HG02852 (cell line): ENCODE data around the gene ADAM22.
A peak's percentile ranks its signal among the peaks of the same experiment; 100 is the strongest.

Experiments used
- ATAC-seq: cut with Tn5 transposase; IDR thresholded peaks from one replicate; pipeline ENCODE4 v1.9.1; 2021; ENCODE audit warnings: mild to moderate bottlenecking, moderate library complexity; ENCODE audit not compliant: unreplicated experiment

ADAM22 gene

DNA sequence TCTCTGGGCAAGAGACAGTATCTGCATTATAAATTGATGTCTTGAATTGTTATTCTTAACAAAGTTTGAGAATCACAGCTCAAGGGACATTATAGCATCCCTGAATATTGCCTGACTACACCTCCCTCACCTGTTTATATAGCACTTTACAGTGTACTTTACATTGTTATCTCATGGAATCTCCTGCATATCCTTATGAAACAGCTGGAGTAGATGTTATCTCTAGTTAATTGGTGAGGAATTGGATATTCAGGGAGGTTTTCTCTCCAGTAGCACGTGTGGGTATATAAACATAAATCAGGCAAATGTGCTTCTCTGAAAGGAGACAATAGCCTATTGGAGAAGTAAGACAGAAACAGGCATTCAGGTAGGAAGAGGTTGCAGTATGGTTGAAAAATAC lies 168.6 kb downstream of the ADAM22 start:
- ATAC-seq = no peak

DNA sequence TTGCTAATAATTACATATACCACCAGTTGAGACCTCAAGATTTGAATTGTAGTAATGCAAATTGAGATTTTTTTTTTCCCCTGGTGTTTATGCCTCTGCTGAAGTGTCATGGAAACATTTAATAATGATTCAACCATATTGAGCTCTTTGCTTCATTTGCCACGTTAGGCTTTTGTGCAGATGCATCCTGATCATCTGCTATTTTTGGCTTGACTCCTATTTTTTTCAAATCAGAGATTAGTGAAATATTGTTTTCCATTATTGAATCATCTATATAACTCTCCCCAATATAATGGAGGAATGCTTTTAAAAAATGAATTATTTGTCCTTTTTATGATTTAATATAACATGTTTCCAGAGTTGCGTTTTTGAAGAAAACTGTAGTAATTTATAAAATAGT lies 170.7 kb downstream of the ADAM22 start:
- no peak for ATAC-seq

DNA sequence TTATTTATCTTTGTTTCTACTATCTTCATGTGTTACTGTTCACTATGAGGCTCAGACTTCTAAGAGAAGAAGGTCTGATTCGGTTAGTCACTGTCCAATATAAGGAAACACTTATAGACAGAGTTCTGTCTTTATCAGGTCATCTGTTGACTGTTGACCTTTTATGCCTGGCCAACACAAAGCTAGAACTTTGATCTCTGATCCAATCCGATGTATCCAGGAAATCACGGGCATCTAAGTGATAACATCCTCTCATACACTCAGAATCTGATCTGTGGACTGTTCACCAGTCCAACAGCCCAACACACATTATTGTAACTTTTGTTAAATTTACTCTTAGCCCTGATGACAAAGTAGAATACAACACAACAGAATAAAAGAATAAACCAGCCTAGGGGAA lies 171.2 kb downstream of the ADAM22 start:
- ATAC-seq = no peak

DNA sequence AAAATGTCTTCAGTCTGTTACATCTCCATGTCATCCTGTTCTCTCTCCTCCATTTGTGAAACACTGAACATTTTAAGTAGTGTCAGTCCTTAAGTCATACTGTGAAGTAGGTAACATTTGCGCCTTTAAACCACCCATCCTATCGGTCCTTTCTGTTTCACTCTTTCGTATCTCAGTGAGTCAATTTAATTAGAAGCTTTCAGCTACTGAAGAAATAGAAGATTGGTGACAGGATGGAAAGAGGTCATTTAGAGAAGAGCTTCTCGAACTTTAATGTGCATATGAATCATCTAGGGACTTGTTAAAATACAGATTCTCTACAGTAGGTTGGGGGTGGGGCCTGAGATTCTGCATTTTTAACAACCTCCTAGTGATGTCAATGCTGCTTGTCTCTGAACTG lies 172.4 kb downstream of the ADAM22 start:
- no peak for ATAC-seq

DNA sequence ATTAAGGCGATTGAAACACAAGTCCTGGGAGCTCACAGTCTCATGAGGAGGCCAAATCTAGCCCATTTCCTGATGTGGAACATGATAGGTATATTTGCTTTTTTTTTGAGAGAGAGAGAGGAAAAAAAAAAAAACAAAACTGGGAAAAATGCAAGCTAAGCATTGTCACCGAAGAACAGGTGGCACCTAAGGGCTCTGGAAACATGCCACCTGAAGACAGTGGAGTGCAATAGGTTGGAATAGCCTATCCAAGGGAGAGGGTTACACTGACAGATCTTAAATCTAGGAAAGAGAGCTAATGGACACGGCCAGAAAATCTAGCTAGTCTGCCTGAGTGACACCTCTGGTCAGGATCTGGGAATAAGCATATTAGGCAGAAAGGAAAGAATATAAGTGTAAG lies 175.6 kb downstream of the ADAM22 start:
- ATAC-seq = no peak

- peak; percentile 57 for ATAC-seq
Observed at GRCh38 chr7:88111140-88111743, 177.2 kb downstream of the ADAM22 start.

DNA sequence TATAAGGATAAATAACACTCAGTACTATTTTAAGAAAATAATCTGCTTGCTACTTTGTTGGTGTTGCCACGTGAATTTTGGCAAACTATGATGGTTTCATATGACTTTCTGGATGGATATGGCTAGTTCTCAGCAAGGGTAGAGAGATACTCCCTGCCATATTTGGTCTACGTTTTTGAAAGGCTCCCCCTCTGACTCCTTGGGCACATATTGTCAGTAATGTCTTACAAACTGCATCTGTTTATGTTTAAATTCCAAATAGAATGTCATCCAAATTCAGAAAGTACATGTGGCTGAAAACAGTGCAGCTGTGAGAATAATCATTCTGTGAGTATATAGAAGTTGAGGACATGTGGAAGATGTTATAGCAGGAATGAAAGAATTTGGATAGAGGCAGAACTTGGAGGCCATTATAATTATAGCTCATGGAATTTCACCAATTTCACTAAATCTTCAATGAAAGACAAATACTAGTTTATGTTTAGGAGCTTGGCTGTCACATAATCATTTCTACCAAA lies 178.0 kb downstream of the ADAM22 start:
- ATAC-seq = no peak

GRCh38 chr7:88115258-88115796 lies 181.3 kb downstream of the ADAM22 start:
- no peak for ATAC-seq

GRCh38 chr7:88115816-88116215 lies 181.8 kb downstream of the ADAM22 start:
- no peak for ATAC-seq

DNA sequence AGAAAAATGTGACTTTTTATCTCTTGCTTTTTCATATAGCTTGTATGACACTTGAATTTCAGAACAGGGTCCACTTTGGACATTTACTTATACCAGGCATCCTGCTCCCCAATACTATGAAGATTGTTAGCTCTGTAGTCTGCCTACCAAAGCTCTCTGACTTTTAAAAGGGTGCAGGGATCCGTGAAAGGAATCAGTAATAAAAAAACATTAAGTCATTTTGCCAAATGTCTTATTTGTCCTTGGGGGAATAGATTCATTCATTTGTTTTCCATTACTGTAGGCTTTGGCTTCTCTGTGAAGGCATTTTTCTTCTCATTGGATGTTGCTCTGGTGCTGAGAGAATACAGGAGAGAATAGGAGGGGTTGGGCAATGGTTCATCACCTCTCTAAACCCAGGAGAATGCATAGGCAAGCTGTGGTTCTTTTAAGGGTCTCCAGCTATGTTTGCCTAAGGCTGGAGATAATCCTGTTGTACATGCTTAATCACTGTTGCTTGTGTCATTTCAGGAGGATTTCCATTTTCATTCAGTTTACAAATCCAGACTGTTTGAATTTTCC lies 182.3 kb downstream of the ADAM22 start:
- ATAC-seq = no peak

- no peak for ATAC-seq
Observed at GRCh38 chr7:88117325-88117724, 183.3 kb downstream of the ADAM22 start.

DNA sequence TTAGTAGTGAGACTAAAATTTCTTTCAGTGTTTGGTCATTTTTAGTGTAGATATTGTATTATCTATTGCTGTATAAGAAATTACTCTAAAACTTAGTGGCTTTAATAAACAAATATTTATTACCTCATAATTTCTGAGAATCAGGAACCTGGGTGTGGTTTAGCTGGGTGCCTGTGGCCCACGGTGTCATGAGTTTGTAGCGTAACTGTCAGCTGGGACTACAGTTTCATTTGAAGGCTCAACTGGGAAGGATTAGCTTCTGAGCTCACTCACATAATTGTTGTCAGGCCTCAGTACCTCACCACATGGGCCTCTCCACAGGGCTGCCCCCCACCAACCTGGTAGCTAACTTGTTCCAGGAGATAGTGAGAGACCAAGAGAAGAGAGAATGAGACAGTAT lies 187.3 kb downstream of the ADAM22 start:
- ATAC-seq = no peak

GRCh38 chr7:88127637-88128290 lies 193.7 kb downstream of the ADAM22 start:
- ATAC-seq = no peak

DNA sequence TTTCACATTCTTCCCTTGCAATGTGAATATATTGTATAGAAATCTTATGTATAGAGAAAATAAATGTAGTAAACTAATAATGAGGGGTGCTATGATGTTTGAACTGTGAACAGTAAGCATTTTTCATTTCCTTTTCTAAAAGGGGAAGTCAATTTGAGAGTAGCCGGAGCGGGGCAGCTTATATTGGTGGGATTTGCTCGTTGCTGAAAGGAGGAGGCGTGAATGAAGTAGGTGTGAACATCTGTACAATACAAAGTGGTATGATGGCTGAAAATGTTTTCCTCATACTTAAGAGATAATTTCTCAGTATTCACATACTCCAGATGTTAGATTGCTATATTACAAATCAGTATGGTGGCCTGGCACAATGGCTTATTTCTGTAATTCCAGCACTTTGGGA lies 198.7 kb downstream of the ADAM22 start:
- ATAC-seq = peak; percentile 89

GRCh38 chr7:88140947-88141346 lies 206.9 kb downstream of the ADAM22 start:
- ATAC-seq = no peak

DNA sequence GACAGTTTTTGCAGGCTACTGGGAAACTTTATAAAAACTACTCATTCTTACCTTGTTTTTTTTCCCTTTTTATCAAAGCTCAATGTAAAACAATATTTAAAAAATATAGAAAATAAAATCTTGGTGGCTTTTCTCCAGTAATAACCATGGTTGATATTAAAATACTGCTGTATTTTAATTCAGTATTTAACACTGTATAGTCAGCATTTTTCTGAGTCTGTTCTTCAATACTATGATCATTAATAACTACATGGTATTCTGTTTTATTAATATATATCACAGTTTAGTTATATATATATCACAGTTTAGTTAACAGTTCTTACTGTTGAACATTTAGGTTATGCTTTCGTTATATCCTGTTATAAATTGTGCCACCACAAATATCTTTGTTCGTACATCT lies 207.4 kb downstream of the ADAM22 start:
- no peak for ATAC-seq

DNA sequence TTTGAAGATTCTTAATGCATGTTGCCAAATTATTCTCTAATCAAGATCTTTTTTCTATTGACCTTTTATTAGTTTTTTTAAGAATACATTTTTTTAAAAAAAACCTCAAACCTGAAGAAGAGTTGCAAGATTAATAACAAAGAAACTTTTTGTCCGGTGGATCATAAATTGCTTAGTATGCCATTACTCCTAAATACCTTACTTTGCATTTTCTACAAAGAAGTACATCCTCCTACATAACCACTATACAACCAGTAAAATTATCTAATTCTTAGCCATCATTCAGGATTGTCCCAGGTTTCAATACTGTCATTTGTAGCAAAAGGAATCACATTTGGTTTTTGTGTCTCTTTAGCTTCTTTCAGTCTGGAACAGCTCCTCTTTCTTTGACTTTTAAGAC lies 207.9 kb downstream of the ADAM22 start:
- no peak for ATAC-seq

- no peak for ATAC-seq
Observed at GRCh38 chr7:88146616-88147015, 212.6 kb downstream of the ADAM22 start.

- no peak for ATAC-seq
Observed at GRCh38 chr7:88147341-88147740, 213.3 kb downstream of the ADAM22 start.

DNA sequence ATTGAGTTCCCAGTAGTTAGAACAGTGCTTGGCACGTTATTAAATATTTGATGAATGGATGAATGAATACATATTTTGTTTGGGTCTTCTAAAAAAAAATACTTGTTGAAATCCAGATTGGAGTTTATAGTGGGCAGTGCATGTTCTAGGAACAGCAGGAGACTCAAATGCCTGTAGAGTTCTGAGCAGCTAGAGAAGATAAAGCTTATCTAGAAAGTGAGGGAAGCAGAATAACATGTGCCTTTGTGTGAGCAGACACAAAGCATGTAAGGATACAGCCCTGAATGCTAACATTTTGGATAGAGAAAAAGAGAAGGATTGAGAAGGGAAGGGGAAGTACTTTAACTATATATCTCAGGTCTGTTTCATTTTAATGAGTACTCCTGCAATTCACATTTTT lies 213.9 kb downstream of the ADAM22 start:
- no peak for ATAC-seq

DNA sequence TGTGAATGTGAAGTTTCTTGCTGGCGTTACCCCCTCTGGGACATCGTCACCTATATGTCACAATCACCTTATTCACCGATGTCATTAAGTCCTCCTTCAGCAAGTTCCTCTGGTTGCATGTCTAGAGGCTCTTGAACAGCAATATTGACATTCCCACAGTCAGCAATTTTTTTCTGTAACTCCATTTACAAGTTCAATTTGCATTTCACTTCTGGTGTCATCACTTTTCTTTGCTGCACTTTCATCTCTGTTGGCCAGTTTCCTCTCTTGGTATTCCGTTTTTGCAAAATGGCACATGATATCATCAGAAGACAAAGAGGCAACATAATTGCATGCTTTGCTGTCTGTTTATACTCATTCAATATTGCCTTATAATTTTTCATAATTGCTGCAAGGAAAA lies 216.0 kb downstream of the ADAM22 start:
- ATAC-seq = no peak

DNA sequence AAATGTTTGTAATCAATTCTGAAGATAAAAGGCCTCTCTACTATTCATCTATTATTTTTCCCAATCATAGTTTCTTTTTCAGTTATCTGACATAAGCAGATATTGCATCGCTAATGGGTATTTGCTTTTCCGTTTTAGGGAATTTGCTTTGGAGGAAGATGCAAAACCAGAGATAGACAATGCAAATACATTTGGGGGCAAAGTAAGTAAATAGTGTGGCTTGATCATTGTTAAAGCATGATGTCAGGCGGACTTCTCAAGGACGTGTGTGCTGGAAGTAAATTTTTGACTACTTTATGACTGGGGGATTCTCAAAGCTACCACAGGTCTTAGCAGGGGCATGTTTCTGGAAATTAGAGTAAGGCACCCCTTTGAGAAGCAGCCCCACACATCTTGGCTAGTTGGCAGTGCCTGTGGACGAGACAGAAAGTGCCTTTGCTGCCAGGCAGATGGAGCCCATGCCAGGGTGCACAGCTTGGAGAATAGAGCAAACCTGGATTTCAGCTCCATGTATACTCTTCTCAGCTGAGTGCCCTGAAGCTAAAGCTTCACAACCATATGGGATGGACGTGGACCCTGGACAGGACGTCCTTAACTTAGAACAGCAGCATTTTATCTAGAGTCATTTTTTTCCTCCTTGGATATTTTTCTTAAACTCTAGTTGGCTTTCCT lies 217.2 kb downstream of the ADAM22 start:
- no peak for ATAC-seq
